Spleen (tissue), 11 donors: ENCODE data around the gene PCED1B. TPM values are rescaled to one million over a fixed set of nuclear protein-coding genes. Genes with fewer than 3 reads are reported as not detected.

Experiments
- microRNA-seq, 3 donors: library from miRNA; unstranded; fragments of <30 nt; microRNA quantifications; one replicate each; pipeline versions ENCODE4 to v1.1.0, GENCODE V29; 2019 to 2020
- polyA plus RNA-seq, 3 donors: library from polyadenylated mRNA; stranded (reverse); fragments of 200-250 nt; gene quantifications; one replicate each; pipeline ENCODE4 v1.2.1, GENCODE V29; 2013
- small RNA-seq, 4 donors: library from RNA; depleted of rRNA; stranded (forward); fragments of <200 nt; gene quantifications; one replicate each; pipeline ENCODE3, GENCODE V24; 2016
- total RNA-seq, 7 donors: library from RNA; depleted of rRNA in 3 of 7; stranded (reverse); fragments of >200 nt in 3 of 7; fragmentation: NEBNext Ultra II Directional in 4 of 7; extraction: Animal tissue kit (Norgen Biotek cat#: 25700) in 4 of 7; gene quantifications; one replicate each; pipeline versions ENCODE4 v1.1.0 to v1.2.1, GENCODE V29; 2016 to 2021
- donor health status: healthy with polysubstance abuse.
- donor health status: DM: no; HTN: no; CAD: no; lungs with moderate emphysema.
- donor health status: DM: no; HTN: no; CAD: no.
- donor health status: Bipolar disorder and iron deficiency.
- donor health status: healthy.
- donor health status: DM: no; HTN: no; CAD: no.
- donor health status: DM: yes; HTN: yes; CAD: no.

The PCED1B gene
- total and polyA plus RNA-seq, 10 donors = 15.3 to 34.5 (median 24.4) TPM

Small RNA genes lying within 50 kb of the gene (microRNA-seq; reads per million reads assigned to microRNA genes)
- 0 reads per million in 3 donors for gene MIR4698

Small RNA genes lying within 50 kb of the gene (small RNA-seq; reads per million reads assigned to genes)
- 0 reads per million in 4 donors for gene MIR4698

Other genes with a start within 250 kb of the PCED1B start
- gene AMIGO2, start 338 bp downstream of the PCED1B start, total RNA-seq = 10 to 100 TPM; 13.5 to 27.1 (median 22.7) TPM
- gene AMIGO2, start 338 bp downstream of the PCED1B start, polyA plus RNA-seq = 10 to 100 TPM in 2 of 3 donors, 1 to 10 TPM in 1; 6.7 to 10.9 (median 10.8) TPM